ENCODE data around the gene AHSG.

- no peak for TF ChIP-seq POLR2A (IDR thresholded peaks at IDR 0.05; ENCODE audit: low read length)
- TF ChIP-seq GATA1 (IDR thresholded peaks at IDR 0.05; ENCODE audit: low read depth, low read length): no peak
Measured at GRCh38 chr3:186588632-186589031, 24.2 kb upstream of the AHSG start.
